HCT116 (cell line): Measurements from ENCODE around the gene GMDS.

Experiments
- CTCF ChIP-seq, 3 experiments: fragments of 200-600 bp in 1 of 3; sonication (generic) in 1 of 3; IDR thresholded peaks in 2 of 3; conservative IDR thresholded peaks in 1 of 3; 2 replicates each; pipeline ENCODE4 v1.5.1; 2012 to 2017; ENCODE audit warnings: low read depth in 2 of 3, low read length in 2 of 3, antibody characterized with exemption in 1 of 3, borderline replicate concordance in 1 of 3, control low read depth in 1 of 3, mild to moderate bottlenecking in 1 of 3, mixed read lengths in 1 of 3, mixed run types in 1 of 3, moderate library complexity in 1 of 3; ENCODE audit not compliant: insufficient read depth in 1 of 3
- ELF1 ChIP-seq: IDR thresholded peaks from 2 replicates; pipeline ENCODE4 v1.6.1; 2012; ENCODE audit warnings: low read depth, borderline replicate concordance
- EZH2 ChIP-seq: fragments of 200-600 bp; sonication (generic); IDR thresholded peaks from 2 replicates; pipeline ENCODE4 v1.6.1; 2017; ENCODE audit warnings: antibody characterized with exemption, mixed run types
- EZH2phosphoT487 ChIP-seq: fragments of 200-600 bp; IDR thresholded peaks from 2 replicates; pipeline ENCODE4 v1.6.1; 2018; ENCODE audit warnings: antibody characterized with exemption, borderline replicate concordance
- FOSL1 ChIP-seq: IDR thresholded peaks from 2 replicates; pipeline ENCODE4 v1.6.1; 2012; ENCODE audit warnings: low read depth
- POLR2A ChIP-seq: IDR thresholded peaks from 2 replicates; pipeline ENCODE4 v1.7.0; 2011; ENCODE audit warnings: borderline replicate concordance; ENCODE audit not compliant: insufficient read depth, insufficient read length; ENCODE audit errors: extremely low read depth
- POLR2AphosphoS5 ChIP-seq: IDR thresholded peaks from 2 replicates; pipeline ENCODE4 v1.6.1; 2011; ENCODE audit warnings: mild to moderate bottlenecking, low read depth, low read length, moderate library complexity
- RAD21 ChIP-seq: IDR thresholded peaks from 2 replicates; pipeline ENCODE4 v1.6.1; 2012; ENCODE audit warnings: low read depth, mild to moderate bottlenecking
- SRF ChIP-seq: IDR thresholded peaks from 2 replicates; pipeline ENCODE4 v1.6.1; 2012; ENCODE audit warnings: low read depth
- ZNF274 ChIP-seq: fragments of 200-500 bp; sonication (Bioruptor generic); IDR thresholded peaks from 2 replicates; pipeline ENCODE4 v1.6.1; 2014; ENCODE audit warnings: mild to moderate bottlenecking, low read depth, low read length, inconsistent platforms
- TF ChIP-seq, protein P1 (sequence below): IDR thresholded peaks from 2 replicates; pipeline ENCODE4 v1.6.1; 2012; ENCODE audit warnings: low read depth
- TF ChIP-seq, protein P2 (sequence below): IDR thresholded peaks from 2 replicates; pipeline ENCODE4 v1.6.1; 2011; ENCODE audit warnings: mild to moderate bottlenecking, low read length, moderate library complexity; ENCODE audit not compliant: insufficient replicate concordance; ENCODE audit errors: extremely low read depth

- no peak for TF ChIP-seq EZH2phosphoT487
- no peak for TF ChIP-seq ZNF274
- no peak for TF ChIP-seq CTCF (IDR thresholded peaks at IDR 0.05 in 2 of 3, conservative IDR thresholded peaks at IDR 0.05 in 1 of 3; ENCODE audit: borderline replicate concordance in 1 of 3, insufficient read depth in 1 of 3, low read depth in 2 of 3, low read length in 2 of 3)
- no peak for TF ChIP-seq EZH2
- no peak for TF ChIP-seq FOSL1
- TF ChIP-seq POLR2AphosphoS5, result no peak
- no peak for TF ChIP-seq RAD21
- TF ChIP-seq, protein P1, sequence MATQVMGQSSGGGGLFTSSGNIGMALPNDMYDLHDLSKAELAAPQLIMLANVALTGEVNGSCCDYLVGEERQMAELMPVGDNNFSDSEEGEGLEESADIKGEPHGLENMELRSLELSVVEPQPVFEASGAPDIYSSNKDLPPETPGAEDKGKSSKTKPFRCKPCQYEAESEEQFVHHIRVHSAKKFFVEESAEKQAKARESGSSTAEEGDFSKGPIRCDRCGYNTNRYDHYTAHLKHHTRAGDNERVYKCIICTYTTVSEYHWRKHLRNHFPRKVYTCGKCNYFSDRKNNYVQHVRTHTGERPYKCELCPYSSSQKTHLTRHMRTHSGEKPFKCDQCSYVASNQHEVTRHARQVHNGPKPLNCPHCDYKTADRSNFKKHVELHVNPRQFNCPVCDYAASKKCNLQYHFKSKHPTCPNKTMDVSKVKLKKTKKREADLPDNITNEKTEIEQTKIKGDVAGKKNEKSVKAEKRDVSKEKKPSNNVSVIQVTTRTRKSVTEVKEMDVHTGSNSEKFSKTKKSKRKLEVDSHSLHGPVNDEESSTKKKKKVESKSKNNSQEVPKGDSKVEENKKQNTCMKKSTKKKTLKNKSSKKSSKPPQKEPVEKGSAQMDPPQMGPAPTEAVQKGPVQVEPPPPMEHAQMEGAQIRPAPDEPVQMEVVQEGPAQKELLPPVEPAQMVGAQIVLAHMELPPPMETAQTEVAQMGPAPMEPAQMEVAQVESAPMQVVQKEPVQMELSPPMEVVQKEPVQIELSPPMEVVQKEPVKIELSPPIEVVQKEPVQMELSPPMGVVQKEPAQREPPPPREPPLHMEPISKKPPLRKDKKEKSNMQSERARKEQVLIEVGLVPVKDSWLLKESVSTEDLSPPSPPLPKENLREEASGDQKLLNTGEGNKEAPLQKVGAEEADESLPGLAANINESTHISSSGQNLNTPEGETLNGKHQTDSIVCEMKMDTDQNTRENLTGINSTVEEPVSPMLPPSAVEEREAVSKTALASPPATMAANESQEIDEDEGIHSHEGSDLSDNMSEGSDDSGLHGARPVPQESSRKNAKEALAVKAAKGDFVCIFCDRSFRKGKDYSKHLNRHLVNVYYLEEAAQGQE, result no peak
- no peak for TF ChIP-seq ELF1
- TF ChIP-seq, protein P2, sequence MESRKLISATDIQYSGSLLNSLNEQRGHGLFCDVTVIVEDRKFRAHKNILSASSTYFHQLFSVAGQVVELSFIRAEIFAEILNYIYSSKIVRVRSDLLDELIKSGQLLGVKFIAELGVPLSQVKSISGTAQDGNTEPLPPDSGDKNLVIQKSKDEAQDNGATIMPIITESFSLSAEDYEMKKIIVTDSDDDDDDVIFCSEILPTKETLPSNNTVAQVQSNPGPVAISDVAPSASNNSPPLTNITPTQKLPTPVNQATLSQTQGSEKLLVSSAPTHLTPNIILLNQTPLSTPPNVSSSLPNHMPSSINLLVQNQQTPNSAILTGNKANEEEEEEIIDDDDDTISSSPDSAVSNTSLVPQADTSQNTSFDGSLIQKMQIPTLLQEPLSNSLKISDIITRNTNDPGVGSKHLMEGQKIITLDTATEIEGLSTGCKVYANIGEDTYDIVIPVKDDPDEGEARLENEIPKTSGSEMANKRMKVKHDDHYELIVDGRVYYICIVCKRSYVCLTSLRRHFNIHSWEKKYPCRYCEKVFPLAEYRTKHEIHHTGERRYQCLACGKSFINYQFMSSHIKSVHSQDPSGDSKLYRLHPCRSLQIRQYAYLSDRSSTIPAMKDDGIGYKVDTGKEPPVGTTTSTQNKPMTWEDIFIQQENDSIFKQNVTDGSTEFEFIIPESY, result no peak
- TF ChIP-seq POLR2A, result no peak
- no peak for TF ChIP-seq SRF
Measured at GRCh38 chr6:1958257-1958656, 287.1 kb downstream of the GMDS start.
